NCI-H2081 treated with DMSO at 0.1 percent for 48 hours (cell line): ENCODE data around the gene VPS50.
"Not testable (repeated sequence)": the region's sequence is repeated elsewhere in the genome, so short reads cannot be mapped to it uniquely, and the experiment has no call there.

Experiments
- DNase-seq: peaks from one replicate; lab custom pipeline; 2025; lab: John Stamatoyannopoulos, UW

The VPS50 gene

DNA sequence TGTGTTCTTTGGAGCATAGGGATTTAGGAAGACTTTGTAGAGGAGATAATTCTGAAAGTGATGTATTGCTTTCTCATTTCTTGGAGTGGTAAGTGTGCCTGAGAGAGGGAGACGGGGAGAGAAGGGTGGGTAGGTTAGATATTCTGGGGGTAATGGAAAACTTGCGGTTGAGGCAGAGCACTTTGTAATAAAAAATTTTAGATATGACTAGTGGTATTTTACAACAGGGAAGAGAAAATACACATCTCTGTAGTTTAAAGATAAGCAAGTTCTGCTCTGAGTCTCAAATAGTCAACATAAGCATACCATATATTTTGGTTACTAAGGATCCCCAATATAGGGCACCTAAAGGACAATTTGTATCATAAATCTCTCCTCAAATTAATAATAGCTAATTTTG lies 6.6 kb downstream of the VPS50 start:
- DNase-seq = no peak

DNA sequence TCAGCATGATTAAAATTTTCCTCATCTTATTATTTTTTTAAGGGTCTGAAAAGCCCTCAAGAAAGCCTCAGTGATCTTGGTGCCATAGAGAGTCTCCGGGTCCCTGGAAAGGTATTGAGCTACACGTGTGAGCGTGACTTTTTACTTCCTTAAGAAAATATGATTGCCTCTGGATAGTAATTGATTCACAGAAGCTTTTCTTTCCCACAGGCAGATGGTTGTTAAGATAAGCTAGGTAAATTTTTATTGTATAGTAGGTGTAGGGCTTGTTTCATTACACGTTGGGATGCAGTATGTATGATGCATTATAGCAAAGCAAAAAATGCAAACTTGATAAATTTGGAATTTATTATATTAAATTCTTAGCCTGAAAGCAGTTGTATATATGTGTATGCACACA lies 7.7 kb downstream of the VPS50 start:
- no peak for DNase-seq

DNA sequence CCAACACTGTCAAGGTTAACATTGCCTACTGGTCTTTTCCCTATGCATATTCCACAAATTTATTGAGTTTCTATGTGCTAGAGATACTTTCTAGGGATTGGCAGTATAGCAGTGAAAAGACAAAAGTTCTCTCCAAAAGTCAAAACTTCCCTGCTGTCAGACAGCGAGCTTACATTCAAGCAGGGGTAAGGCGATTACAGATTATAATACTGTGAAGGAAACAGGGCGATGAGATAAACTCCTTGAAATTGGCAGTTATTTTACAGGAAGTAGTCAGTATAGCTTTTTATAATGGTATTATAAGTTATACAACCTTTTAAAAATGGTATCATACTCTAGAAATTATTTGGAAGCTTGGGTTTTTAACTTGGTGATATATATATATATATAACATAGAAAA lies 9.9 kb downstream of the VPS50 start:
- DNase-seq = no peak

DNA sequence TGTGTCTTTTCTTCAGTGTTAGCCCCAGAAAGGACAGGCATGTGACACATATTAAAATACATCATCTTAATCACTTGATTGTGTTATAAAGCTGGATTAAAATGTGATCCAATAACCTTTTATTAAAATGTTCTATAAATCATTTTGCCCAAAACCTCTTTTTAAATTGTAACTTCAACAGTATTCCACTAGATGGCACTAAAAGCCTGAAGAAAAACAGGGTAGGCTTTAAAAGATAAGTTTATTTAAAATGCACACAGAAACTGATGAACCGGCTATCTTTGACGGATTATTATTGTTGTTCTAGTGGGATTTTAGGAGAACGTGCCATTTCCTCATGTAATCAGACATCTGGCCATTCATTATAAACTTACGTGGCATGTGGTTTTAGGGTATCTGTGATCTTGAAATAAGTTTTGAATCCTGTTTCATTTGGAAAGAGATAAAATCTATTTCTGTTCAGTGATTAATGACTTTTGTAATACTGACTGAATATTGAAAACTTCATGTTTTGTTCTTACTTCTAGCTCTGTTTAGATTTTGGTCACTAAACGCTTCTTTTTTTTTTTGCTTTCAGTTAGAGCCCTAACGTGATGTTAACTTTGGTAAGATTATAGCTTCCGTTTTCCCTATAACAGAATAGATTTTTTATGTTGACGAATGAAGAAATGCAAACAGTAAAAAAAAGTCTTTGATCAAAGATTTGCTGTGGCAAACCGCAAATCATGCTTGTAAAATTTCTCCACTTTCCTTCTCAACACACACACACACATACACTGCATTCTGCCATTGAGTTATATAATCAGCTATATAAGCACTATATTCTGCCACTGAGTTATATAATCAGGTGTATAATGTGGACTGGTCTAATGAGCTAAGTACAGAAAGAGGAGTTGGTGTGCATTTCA lies 13.6 kb downstream of the VPS50 start:
- DNase-seq = peak; percentile 31

DNA sequence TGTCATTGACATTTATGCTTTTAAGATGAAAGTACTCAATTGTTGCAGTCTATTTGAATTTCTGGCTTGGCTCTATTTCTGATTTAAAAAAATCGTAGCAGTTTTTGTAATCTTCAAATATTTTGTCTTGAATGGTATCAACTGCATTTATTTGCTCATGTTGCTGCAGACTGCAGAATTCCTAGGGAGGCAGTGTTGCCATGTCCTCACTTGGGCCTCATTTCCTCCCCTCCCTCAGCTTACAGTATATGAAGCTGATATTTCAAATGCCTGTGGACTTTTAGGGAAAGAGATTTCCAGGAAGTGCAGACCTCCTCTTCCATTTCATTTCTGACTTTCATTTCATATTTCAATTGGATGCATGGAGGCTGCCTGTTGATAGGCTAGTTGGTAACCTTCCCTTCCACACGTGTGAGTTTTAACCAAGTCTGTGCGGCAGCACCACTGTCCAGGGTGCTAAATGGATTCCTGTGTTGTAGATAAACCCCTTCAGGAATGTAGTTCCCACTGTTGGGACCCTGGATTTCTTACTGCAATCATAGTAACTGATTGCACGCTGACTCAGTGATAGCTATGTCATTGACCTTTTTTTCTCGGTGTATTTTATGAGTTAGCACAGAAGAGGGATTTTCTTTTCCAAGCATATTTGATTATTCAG lies 17.5 kb downstream of the VPS50 start:
- no peak for DNase-seq

DNA sequence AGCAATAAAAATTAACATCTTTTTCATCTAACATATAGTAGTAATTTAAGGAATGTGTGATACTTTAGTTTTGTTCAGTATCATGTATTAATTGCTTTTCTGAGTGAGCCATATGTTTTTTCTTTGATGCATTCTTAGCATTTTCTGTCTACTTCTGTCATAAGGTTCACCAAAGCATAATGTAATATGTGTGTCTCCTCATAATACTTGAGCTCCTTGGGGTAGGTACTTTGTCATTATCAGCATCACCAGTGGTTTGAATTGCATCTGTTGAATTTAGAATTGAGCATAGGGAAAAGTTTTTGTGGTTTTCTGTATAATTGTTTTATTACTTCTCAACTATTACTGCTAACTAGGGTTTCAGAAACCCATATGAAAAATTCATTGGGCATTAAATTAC lies 26.5 kb downstream of the VPS50 start:
- no peak for DNase-seq

DNA sequence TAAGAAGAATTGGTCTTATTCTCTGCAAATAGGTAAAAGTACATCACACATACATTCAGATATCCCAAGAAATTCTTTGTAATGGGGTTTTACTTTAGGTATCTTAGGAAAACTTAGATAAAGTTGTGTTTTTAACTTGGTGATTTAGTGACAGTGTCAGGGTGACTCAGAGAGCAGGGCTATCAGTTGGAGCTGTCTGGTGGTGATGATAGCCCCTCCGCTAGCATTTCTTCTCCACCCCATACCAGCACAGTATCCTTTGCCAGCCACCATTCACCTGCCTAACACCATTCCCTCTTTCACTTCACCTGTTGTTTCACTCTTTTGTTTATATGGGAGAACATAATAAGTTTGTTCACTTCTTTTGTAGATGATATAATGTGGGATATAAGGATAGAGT lies 30.4 kb downstream of the VPS50 start:
- no peak for DNase-seq

DNA sequence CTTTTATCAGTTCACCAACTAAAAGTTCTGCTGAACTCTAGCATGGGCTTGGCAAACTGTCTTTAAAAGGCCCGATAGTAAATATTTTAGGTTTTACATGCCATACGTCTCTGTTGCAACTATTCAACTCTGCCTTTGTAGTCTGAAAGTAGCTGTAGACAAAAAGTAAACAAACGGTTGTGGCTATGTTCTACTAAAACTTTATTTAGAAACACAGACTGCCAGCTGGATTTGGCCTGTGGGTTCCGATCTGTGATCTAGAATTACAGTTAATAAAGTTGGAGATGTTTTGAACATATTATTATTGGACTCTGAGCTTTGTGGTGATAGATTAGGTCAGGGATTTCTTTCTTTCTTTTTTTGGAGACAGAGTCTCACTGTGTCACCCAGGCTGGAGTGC lies 33.1 kb downstream of the VPS50 start:
- DNase-seq = no peak

DNA sequence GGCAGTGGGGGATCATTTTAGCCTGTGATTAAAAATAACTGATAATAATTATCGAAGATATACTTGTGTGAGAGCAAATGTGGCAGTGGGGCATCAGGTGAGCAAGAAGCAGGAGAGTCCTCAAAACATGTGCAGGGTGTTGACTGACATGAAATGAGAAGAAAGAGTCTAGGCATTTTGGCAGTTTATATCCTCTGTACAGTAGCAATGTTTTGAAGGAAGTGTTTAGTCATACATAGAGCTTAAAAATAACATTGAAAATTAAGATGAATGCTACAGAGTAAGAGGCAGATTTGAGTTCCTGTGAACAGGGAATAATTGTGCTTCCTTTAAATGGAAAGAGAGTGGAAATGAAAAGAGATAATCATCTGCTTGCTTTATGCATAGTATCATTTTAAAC lies 47.4 kb downstream of the VPS50 start:
- no peak for DNase-seq

DNA sequence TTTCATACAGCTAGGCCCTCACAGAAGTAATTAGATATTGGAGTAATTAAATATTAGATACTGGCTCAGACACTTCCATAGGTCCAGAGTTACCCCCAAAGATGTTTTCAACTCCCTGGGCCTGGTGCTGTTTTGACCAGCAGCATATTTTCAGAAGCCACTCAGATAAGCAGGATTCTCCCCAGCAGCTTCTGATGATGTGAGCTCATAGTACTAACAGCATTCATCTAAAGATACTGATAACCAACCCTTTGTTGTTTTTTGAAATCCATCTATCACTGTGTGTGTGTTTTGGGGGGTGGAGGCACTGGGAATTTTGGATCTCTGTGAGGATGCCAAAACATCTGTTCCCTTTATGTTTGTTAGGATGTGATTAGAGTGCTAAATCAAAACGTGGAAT lies 52.7 kb downstream of the VPS50 start:
- no peak for DNase-seq

DNA sequence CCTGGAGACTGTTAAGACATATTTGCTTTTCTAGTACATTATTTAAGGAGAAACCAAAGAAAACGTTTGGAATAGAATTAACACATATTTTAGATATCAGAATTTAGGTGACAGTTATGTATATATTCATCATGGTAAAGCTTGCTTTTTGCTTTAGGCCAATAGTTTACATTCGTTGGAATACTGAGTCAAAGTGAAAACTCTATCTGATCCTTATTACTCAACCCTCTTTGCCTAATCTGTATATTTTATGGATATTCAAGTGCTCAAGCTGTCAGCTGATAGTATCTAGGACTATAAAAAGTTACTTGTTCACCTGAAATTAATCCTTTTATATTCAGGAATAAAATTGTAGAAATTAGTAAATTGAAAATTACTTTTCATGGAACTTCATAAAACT lies 61.1 kb downstream of the VPS50 start:
- no peak for DNase-seq

DNA sequence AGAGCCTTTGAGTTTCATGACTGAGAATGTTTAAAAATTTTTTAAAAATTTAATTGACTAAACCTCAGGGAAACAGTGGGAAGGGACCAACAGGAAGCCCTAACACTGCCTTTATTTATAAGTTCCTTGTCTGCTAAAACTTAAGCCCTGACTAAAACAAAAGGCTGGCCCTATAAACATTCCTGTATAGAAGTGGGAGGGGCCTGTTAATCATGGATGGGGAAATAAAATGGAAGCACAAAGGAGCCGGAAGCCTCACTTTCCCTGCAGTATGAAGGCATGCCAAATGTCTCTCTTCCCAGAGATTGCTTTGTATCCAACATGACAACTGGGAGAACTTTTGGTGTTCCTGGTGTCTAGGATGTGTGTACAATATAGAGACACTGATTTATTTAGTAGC lies 66.0 kb downstream of the VPS50 start:
- DNase-seq = no peak

DNA sequence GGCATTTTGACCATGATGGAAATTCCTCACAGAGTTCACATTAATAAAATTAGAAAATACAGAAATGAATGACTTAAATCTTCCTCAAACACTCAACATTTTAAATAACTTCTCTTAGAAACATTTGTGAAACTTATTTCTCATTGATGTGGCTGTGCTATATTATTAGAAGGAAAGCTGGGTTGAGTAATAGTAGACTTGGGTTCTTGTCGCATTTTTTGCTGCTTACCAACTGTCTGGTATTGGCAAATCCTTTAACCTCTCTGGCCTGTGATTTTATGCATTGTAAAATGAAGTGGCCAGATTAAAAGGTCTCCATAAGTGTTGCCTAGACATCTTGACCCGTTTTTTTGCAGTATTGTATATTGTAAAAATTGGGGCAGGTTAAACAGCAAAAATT lies 66.5 kb downstream of the VPS50 start:
- no peak for DNase-seq

DNA sequence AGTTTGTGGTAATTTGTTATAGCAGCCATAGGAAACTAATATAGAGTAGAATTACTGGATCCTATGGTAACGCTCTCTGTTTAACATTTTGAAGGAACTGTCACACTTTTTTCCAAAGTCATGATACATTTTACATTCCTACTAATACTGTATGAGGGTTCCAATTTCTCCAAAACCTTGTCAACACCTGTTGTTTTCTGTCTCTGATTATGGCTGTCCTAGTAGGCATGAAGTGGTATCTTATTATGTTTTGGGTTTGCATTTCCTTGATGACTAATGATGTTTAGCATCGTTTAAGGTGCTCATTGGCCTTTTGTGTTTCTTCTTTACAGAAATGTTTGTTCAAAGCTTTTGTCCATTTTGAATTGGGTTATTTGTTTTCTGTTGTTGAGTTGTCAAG lies 69.6 kb downstream of the VPS50 start:
- DNase-seq = no peak

DNA sequence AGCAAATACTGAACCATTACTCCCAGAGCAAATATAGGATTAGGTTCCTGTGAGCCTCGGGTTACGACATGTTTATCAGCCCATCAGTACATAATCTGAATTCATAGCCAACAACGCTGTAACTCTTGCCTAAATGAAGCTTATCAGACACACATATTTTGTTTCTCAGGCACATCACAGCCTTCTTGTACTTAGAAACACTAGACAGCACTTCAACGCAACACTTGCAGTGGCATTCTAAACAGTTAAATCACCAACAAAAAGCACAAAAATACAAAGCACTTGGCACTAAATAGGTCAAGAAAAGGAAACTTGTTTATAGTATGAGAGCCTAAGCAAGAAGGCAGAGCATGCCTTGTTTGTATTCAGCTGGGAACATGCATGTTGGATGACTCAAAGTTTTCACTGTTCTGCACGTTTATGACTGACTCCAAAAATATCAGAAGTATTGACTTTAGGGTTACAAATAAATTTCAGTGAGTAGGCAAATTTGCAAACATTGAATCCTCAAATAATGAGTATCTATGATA lies 75.0 kb downstream of the VPS50 start:
- no peak for DNase-seq

DNA sequence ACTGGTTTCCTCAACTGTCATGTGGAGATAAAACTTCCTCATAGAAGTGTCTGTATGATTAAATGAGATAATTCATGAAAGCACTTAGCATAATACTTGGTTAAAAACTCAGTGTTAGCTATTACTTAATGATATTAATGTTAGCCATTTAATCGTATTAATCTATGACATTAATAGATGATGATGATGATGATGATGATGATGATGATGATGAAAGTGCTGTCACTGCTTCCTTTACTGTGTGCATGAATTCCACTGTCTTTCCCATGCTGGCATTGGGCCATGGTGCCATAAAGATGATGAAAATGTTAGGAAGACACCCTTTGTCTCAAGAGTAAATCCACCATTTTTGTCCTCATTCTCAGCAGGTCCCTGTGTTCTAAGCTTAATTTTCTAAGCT lies 75.8 kb downstream of the VPS50 start:
- no peak for DNase-seq

DNA sequence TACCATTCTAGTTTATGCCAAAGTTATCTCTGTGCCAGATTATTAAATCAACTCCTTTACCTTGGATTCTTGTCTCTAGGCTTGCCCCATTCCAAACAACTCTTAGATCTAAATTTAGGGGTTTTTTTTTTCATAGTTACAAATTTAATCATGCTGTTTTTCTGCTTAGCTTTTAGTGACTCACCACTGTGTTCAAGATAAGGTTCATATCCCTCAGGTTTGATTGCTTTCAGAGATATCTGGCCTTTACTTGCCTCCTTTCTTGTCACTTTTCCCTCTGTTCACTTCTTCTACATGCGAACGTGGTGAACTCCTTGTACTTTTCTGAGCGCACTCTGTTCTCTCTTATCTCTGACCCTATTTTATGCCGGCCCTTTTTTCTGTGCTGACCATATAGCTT lies 78.2 kb downstream of the VPS50 start:
- no peak for DNase-seq

DNA sequence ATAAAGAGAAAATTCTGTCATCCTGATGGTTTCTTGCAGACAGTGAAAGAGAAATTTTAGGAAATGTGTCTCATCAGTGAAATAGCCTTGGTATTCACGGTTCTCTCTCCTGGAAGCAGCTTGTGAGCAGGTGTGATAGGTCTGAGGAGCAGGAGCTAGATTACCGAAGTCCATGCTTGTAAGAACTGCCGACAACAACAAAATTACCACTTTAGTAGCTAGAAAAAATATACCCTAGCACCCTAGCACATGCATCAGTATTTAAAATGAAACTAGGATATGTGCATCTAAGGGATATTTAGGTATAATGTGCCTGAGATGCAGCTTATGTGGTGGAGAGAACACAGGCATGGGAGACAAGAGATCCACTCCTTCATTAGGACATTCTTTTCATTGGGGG lies 82.3 kb downstream of the VPS50 start:
- DNase-seq = no peak

DNA sequence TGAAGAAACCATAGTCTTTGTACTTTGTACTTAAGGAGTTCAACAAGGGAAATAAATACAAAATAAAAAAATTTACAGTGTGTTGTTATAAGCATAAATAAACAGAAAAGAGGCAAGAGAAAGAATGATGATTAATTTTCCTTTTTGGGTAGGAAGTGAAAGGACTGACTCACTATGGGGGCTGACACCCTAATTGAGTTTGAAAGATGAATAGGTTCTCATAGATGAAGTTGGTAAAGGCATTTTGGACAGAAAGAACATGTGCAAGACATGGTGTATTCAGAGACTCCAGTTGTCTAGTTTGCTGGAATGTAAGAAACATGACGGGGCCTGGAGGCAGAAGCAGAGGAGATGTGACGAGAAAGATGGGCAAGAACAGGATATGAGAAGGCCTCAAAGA lies 83.7 kb downstream of the VPS50 start:
- no peak for DNase-seq

DNA sequence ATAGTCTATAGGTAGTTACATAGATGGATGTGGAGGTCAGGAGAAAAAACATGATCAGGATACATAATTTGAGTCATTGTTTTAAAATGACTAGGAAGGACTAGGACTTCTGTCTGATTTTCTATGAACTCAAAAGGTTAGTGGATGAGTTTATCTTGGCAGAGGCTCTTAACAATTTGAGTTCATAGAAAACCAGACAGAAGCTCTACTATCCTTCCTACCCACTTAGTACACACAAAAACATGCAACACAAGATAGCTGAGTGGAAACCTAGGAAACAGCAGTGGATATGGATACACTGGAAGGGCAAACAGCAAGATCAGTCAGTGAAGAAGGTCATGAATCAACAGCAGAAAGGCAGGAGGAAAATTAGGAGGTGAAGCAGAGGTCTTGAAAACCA lies 84.6 kb downstream of the VPS50 start:
- no peak for DNase-seq

DNA sequence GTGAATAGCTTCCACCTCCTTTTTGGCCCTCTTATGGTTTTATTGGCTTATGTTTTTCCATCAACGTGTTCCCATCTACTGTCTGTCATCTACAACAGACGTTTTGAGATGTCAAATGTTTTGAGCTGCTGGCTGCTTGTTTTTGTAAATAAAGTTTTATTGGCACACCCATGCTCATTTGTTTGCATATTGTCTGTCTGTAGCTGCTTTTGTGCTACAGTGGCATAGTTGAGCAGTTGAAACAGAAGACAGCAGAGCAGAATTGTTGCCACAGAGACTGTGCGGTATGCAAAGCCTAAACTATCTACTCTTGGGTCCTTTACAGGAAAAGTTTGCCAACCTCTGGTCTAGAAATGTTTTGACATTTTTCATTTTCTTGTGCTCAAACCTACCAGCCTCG lies 88.7 kb downstream of the VPS50 start:
- DNase-seq = no peak

DNA sequence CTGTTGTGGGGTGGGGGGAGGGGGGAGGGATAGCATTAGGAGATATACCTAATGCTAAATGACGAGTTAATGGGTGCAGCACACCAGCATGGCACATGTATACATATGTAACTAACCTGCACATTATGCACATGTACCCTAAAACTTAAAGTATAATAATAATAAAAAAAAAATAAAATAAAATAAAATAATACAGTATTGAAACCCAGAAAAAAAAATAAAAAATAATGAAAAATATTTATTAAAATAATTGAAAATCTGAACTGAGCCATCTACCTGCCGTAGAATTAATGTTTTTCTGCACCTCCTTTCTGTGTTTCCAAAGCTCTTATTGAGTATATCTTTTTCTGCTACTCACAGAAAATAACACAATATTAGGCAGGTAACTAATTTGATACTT lies 94.1 kb downstream of the VPS50 start:
- DNase-seq = not testable (repeated sequence)

DNA sequence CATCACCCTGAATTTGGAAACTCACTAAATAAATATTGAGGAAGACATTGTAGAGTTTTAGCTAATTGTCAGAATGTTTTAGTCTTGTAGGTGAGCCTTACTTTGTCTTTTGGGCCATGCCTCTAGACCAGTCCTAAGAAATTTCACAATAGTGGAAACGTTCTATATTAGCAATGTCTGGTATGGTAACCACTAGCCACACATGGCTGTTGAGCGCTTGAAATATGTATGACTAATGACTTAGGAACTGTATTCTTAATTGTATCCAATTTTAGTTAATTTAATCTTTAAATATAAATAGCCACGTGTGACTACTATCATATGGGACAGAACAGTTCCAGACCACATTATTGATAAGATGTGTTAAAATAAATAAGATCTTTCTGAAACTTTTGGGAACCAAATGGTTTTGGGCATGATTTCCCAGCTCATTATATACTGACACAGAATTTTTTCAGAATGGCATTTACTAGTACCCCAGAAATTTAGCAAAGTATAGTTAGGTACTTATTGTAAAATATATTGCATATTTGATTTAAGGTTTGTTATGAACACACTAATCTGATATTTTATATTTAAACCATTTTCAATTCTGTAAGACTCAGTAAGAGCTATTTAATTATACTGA lies 95.0 kb downstream of the VPS50 start:
- DNase-seq = no peak
